CD14-positive monocyte (primary cell): ENCODE results near the gene DCPS. TPM values are rescaled to one million over a fixed set of nuclear protein-coding genes. Genes with fewer than 3 reads are reported as not detected.
A peak's percentile ranks its signal among the peaks of the same experiment; 100 is the strongest.

Experiments
- DNase-seq, 3 donors: peaks; one replicate each; pipeline ENCODE4 v3.0.0-alpha.2; 2011 to 2022
- H2AFZ ChIP-seq: 2 replicates; pipeline ENCODE4 v1.6.0; 2012; ENCODE audit warnings: mild to moderate bottlenecking, low read depth, low read length, inconsistent platforms; ENCODE audit not compliant: insufficient read depth, poor library complexity, severe bottlenecking
- H3K27ac ChIP-seq, 2 donors: 1 replicate in 1 of 2; 2 replicates in 1 of 2; pipeline ENCODE4 v1.5.1; 2012 to 2013; ENCODE audit warnings: low read length in 2 of 2, control low read depth in 1 of 2, inconsistent platforms in 1 of 2, low read depth in 1 of 2, mild to moderate bottlenecking in 1 of 2
- H3K27me3 ChIP-seq, 2 donors: one replicate each; pipeline versions ENCODE4 v1.6.0 to v1.6.1; 2011 to 2013; ENCODE audit warnings: low read length in 2 of 2; ENCODE audit not compliant: control insufficient read depth in 2 of 2, insufficient read depth in 2 of 2
- H3K36me3 ChIP-seq, 2 donors: replicated peaks in 1 of 2; 1 replicate in 1 of 2; 2 replicates in 1 of 2; pipeline versions ENCODE4 v1.5.1 to v1.6.1; 2012 to 2013; ENCODE audit warnings: low read length in 2 of 2, control low read depth in 1 of 2, inconsistent platforms in 1 of 2, mild to moderate bottlenecking in 1 of 2; ENCODE audit not compliant: insufficient read depth in 2 of 2, control insufficient read depth in 1 of 2
- H3K4me1 ChIP-seq, 2 donors: 1 replicate in 1 of 2; 2 replicates in 1 of 2; pipeline versions ENCODE4 v1.5.1 to v1.6.1; 2012 to 2013; ENCODE audit warnings: low read length in 2 of 2, control low read depth in 1 of 2, inconsistent platforms in 1 of 2, mild to moderate bottlenecking in 1 of 2, moderate library complexity in 1 of 2; ENCODE audit not compliant: insufficient read depth in 2 of 2, control insufficient read depth in 1 of 2
- H3K4me2 ChIP-seq: replicated peaks from 2 replicates; pipeline ENCODE3; 2012; ENCODE audit warnings: low read length, moderate library complexity, mild to moderate bottlenecking; ENCODE audit not compliant: poor library complexity, severe bottlenecking; ENCODE audit errors: extremely low read depth
- H3K4me3 ChIP-seq, 3 experiments: fragments of 200-600 bp in 1 of 3; sonication (generic) in 1 of 3; replicated peaks in 1 of 3; 1 replicate in 2 of 3; 2 replicates in 1 of 3; pipeline ENCODE4 v1.5.1; 2011 to 2013; ENCODE audit warnings: low read length in 3 of 3, mild to moderate bottlenecking in 3 of 3, control low read depth in 2 of 3, low read depth in 2 of 3, inconsistent platforms in 1 of 3, moderate library complexity in 1 of 3
- H3K79me2 ChIP-seq: 2 replicates; pipeline ENCODE4 v1.6.0; 2012; ENCODE audit warnings: mild to moderate bottlenecking, control low read depth, inconsistent platforms, low read length, moderate library complexity; ENCODE audit not compliant: insufficient read depth
- H3K9ac ChIP-seq: 2 replicates; pipeline ENCODE4 v1.6.0; 2017; ENCODE audit warnings: low read length, mild to moderate bottlenecking; ENCODE audit not compliant: insufficient read depth, poor library complexity, severe bottlenecking
- H3K9me3 ChIP-seq, 2 donors: replicated peaks in 1 of 2; 1 replicate in 1 of 2; 2 replicates in 1 of 2; pipeline versions ENCODE4 v1.5.1 to v1.6.1; 2012 to 2013; ENCODE audit warnings: low read length in 2 of 2, control low read depth in 1 of 2; ENCODE audit not compliant: control insufficient read depth in 1 of 2, insufficient read depth in 1 of 2
- H4K20me1 ChIP-seq: 2 replicates; pipeline ENCODE4 v1.6.0; 2012; ENCODE audit warnings: mild to moderate bottlenecking, low read length, control low read depth, moderate library complexity; ENCODE audit not compliant: insufficient read depth
- H3K27ac Mint-ChIP-seq, 7 donors: one replicate each; pipeline ENCODE4 v1.8.0; 2020; ENCODE audit warnings: mild to moderate bottlenecking in 7 of 7, mixed read lengths in 7 of 7, moderate library complexity in 6 of 7, inconsistent platforms in 2 of 7
- H3K27me3 Mint-ChIP-seq, 3 donors: one replicate each; pipeline ENCODE4 v1.8.0; 2021 to 2022; ENCODE audit warnings: low read depth in 3 of 3, mild to moderate bottlenecking in 3 of 3, mixed read lengths in 3 of 3, moderate library complexity in 3 of 3, inconsistent platforms in 1 of 3
- H3K36me3 Mint-ChIP-seq, 2 donors: one replicate each; pipeline ENCODE4 v1.8.0; 2020; ENCODE audit warnings: mixed read lengths in 2 of 2, inconsistent platforms in 1 of 2, mild to moderate bottlenecking in 1 of 2
- H3K4me1 Mint-ChIP-seq: one replicate; pipeline ENCODE4 v1.8.0; 2020; ENCODE audit warnings: mild to moderate bottlenecking, mixed read lengths
- H3K4me3 Mint-ChIP-seq, 2 donors: one replicate each; pipeline ENCODE4 v1.8.0; 2020; ENCODE audit warnings: mild to moderate bottlenecking in 2 of 2, mixed read lengths in 2 of 2, moderate library complexity in 1 of 2
- H3K9me3 Mint-ChIP-seq, 7 donors: one replicate each; pipeline ENCODE4 v1.8.0; 2020 to 2022; ENCODE audit warnings: mixed read lengths in 7 of 7, mild to moderate bottlenecking in 6 of 7, moderate library complexity in 6 of 7, inconsistent platforms in 2 of 7
- CTCF ChIP-seq: fragments of 200-600 bp; IDR thresholded peaks from one replicate; pipeline ENCODE4 v1.8.0; 2022; ENCODE audit warnings: antibody characterized with exemption, mild to moderate bottlenecking
- WGBS: methylation state at CpG from one replicate; pipeline ENCODE4 v1.1.5; 2013; ENCODE audit warnings: missing lambda C conversion rate; ENCODE audit not compliant: insufficient coverage; 5-methylcytosine and 5-hydroxymethylcytosine counted together
- intact Hi-C, 2 donors: fragments of 100-400 bp; cut with micrococcal nuclease; formaldehyde crosslinking; loops; one replicate each; pipeline versions ENCODE4 v1.15.0 to v1.15.1; 2023
- polyA plus RNA-seq, 3 donors: library from polyadenylated mRNA; depleted of rRNA in 1 of 3; unstranded in 2 of 3; stranded (reverse) in 1 of 3; fragments of 300-500 nt in 2 of 3; fragments of >200 nt in 1 of 3; fragmentation: Illumina TruSeq in 2 of 3; gene quantifications; 1 replicate in 2 of 3; 2 replicates in 1 of 3; pipeline ENCODE4 v1.2.3, GENCODE V29; 2012 to 2021

DCPS gene
- polyA plus RNA-seq, 3 donors, result 26.3 to 30.7 (median 30.4) TPM

GRCh38 chr11:126337126-126337473 lies 33.2 kb downstream of the DCPS start:
- Histone ChIP-seq H3K4me2 (no peak overlapping the region), H3K4me3 (no peak overlapping the region), H3K36me3 (peaks cover 43 to 79% of the 10 kb centered on the region in 2 donors), H3K27ac (no peak overlapping the region), H3K9ac (no peak overlapping the region), H2AFZ (no peak overlapping the region), H3K27me3 (no peaks in the 10 kb centered on the region), H3K79me2 (no peaks in the 10 kb centered on the region), H3K4me1 (peaks cover 23 to 24% of the 10 kb centered on the region in 2 donors), H4K20me1 (peaks cover 3% of the 10 kb centered on the region), H3K9me3 (no peaks in the 10 kb centered on the region)
- Mint-ChIP-seq H3K27ac (peak overlapping the region in 1 of 7 donors; percentile 63), H3K9me3 (no peaks in the 10 kb centered on the region), H3K4me3 (no peak overlapping the region), H3K27me3 (peaks cover 0 to 5% (median 3%) of the 10 kb centered on the region in 3 donors), H3K36me3 (peaks cover 77 to 84% of the 10 kb centered on the region in 2 donors), H3K4me1 (peaks cover 36% of the 10 kb centered on the region)
- intact Hi-C loops, result no loop called here
- no peak for DNase-seq
- no CpG with 5 or more reads among the region's 4 CpGs for WGBS
- no peak for TF ChIP-seq CTCF

GRCh38 chr11:126337474-126338241 lies 33.8 kb downstream of the DCPS start:
- Histone ChIP-seq H3K4me1 (peaks cover 26 to 27% of the 10 kb centered on the region in 2 donors), H3K36me3 (peaks cover 37 to 79% of the 10 kb centered on the region in 2 donors), H3K9ac (no peak overlapping the region), H2AFZ (no peak overlapping the region), H4K20me1 (peaks cover 3% of the 10 kb centered on the region), H3K27me3 (no peaks in the 10 kb centered on the region), H3K4me2 (no peak overlapping the region), H3K4me3 (no peak overlapping the region), H3K79me2 (no peaks in the 10 kb centered on the region), H3K27ac (no peak overlapping the region), H3K9me3 (no peaks in the 10 kb centered on the region)
- DNase-seq, result peak in 1 of 3 donors; percentile 27
- Mint-ChIP-seq H3K4me3 (no peak overlapping the region), H3K27me3 (peaks cover 0 to 5% (median 4%) of the 10 kb centered on the region in 3 donors), H3K4me1 (peaks cover 41% of the 10 kb centered on the region), H3K36me3 (peaks cover 77 to 84% of the 10 kb centered on the region in 2 donors), H3K27ac (peak overlapping the region in 1 of 7 donors; percentile 63), H3K9me3 (no peaks in the 10 kb centered on the region)
- intact Hi-C loops, result no loop called here
- TF ChIP-seq CTCF, result no peak
- WGBS, result 53% methylated on average over 11 of the region's 15 CpGs
